Neural cell (in vitro differentiated cells): ENCODE measurements around the gene DZIP1L. TPM values are rescaled to one million over a fixed set of nuclear protein-coding genes. Genes with fewer than 3 reads are reported as not detected.

Experiments used
- H2AFZ ChIP-seq: fragments of 200-600, 300-800 bp; sonication (generic), shearing (Covaris generic); 2 replicates; pipeline ENCODE4 v1.6.0; 2014; ENCODE audit warnings: low read depth, mild to moderate bottlenecking, antibody characterized with exemption, low read length, moderate library complexity
- H3F3A ChIP-seq: fragments of 200-600 bp; shearing (Covaris generic); 2 replicates; pipeline ENCODE4 v1.6.1; 2016; ENCODE audit warnings: mild to moderate bottlenecking, moderate library complexity, mixed read lengths, antibody characterized with exemption, low read length; ENCODE audit not compliant: insufficient read depth, poor library complexity, severe bottlenecking
- H3K27ac ChIP-seq: fragments of 200-600, 300-800 bp; sonication (generic), shearing (Covaris generic); 2 replicates; pipeline ENCODE4 v1.5.1; 2014; ENCODE audit warnings: mild to moderate bottlenecking, low read length, moderate library complexity
- H3K27me3 ChIP-seq: fragments of 300-800, 200-600 bp; sonication (generic), shearing (Covaris generic); 2 replicates; pipeline ENCODE4 v1.6.0; 2014; ENCODE audit warnings: mild to moderate bottlenecking, low read depth, low read length, moderate library complexity; ENCODE audit not compliant: insufficient read depth
- H3K36me3 ChIP-seq: fragments of 300-800, 200-600 bp; sonication (generic), shearing (Covaris generic); 2 replicates; pipeline ENCODE4 v1.5.1; 2014; ENCODE audit warnings: mild to moderate bottlenecking, antibody characterized with exemption, low read length, moderate library complexity; ENCODE audit not compliant: insufficient read depth
- H3K4me2 ChIP-seq: fragments of 300-800, 200-600 bp; sonication (generic), shearing (Covaris generic); 2 replicates; pipeline ENCODE4 v1.6.0; 2014; ENCODE audit warnings: mild to moderate bottlenecking, low read length
- H3K4me3 ChIP-seq: fragments of 300-800, 200-600 bp; sonication (generic), shearing (Covaris generic); 2 replicates; pipeline ENCODE4 v1.5.1; 2014; ENCODE audit warnings: mild to moderate bottlenecking, low read length, moderate library complexity
- H3K79me2 ChIP-seq: fragments of 200-600 bp; shearing (Covaris generic); replicated peaks from 2 replicates; pipeline ENCODE4 v1.6.0; 2014; ENCODE audit warnings: mild to moderate bottlenecking, low read length, moderate library complexity; ENCODE audit not compliant: insufficient read depth
- H3K9ac ChIP-seq: fragments of 300-800, 200-600 bp; sonication (generic), shearing (Covaris generic); 2 replicates; pipeline ENCODE4 v1.6.1; 2016; ENCODE audit warnings: mild to moderate bottlenecking, low read length, mixed read lengths
- H3K9me2 ChIP-seq: fragments of 200-600 bp; shearing (Covaris generic); 2 replicates; pipeline ENCODE4 v1.6.1; 2016; ENCODE audit warnings: mild to moderate bottlenecking, low read length, mixed read lengths; ENCODE audit not compliant: insufficient read depth
- H3K9me3 ChIP-seq: fragments of 200-600, 300-800 bp; sonication (generic), shearing (Covaris generic); 2 replicates; pipeline ENCODE4 v1.6.1; 2016; ENCODE audit warnings: mild to moderate bottlenecking, mixed run types, low read length, moderate library complexity, mixed read lengths
- H4K20me1 ChIP-seq: fragments of 200-600 bp; shearing (Covaris generic); 2 replicates; pipeline ENCODE4 v1.6.1; 2016; ENCODE audit warnings: mild to moderate bottlenecking, mixed run types; ENCODE audit not compliant: insufficient read depth
- CTCF ChIP-seq: fragments of 450-650 bp; IDR thresholded peaks from 2 replicates; pipeline ENCODE4 v1.5.1; 2014; ENCODE audit warnings: antibody characterized with exemption, mild to moderate bottlenecking, moderate library complexity; ENCODE audit not compliant: poor library complexity, severe bottlenecking
- EP300 ChIP-seq: fragments of 450-650 bp; conservative IDR thresholded peaks from 2 replicates; pipeline ENCODE4 v1.6.1; 2014; ENCODE audit warnings: antibody characterized with exemption, mild to moderate bottlenecking, moderate library complexity; ENCODE audit not compliant: poor library complexity, severe bottlenecking
- EZH2 ChIP-seq: fragments of 200-600, 300-800 bp; shearing (Covaris generic), sonication (generic); IDR thresholded peaks from 2 replicates; pipeline ENCODE4 v1.6.1; 2014; ENCODE audit warnings: antibody characterized with exemption, low read length, borderline replicate concordance, mild to moderate bottlenecking; ENCODE audit not compliant: insufficient read depth, poor library complexity, severe bottlenecking
- MXI1 ChIP-seq: fragments of 450-650 bp; conservative IDR thresholded peaks from 2 replicates; pipeline ENCODE4 v1.6.1; 2014; ENCODE audit warnings: antibody characterized with exemption, mild to moderate bottlenecking; ENCODE audit not compliant: poor library complexity, severe bottlenecking
- POLR2AphosphoS5 ChIP-seq: IDR thresholded peaks from 2 replicates; pipeline ENCODE4 v1.6.1; 2012
- RAD21 ChIP-seq: fragments of 450-650 bp; conservative IDR thresholded peaks from 2 replicates; pipeline ENCODE4 v1.6.1; 2014; ENCODE audit warnings: antibody characterized with exemption, mild to moderate bottlenecking, moderate library complexity
- REST ChIP-seq: IDR thresholded peaks from 2 replicates; pipeline ENCODE4 v1.6.1; 2012; ENCODE audit warnings: borderline replicate concordance
- SMC3 ChIP-seq: fragments of 450-650 bp; conservative IDR thresholded peaks from 2 replicates; pipeline ENCODE4 v1.6.1; 2014; ENCODE audit warnings: antibody characterized with exemption, mild to moderate bottlenecking, moderate library complexity; ENCODE audit not compliant: poor library complexity
- TAF1 ChIP-seq: IDR thresholded peaks from 2 replicates; pipeline ENCODE4 v1.6.1; 2012; ENCODE audit warnings: low read depth
- polyA plus RNA-seq: library from polyadenylated mRNA; depleted of rRNA; stranded (reverse); fragments of >200 nt; gene quantifications from 2 replicates; pipeline ENCODE4 v1.2.3, GENCODE V29; 2014

DZIP1L gene
- polyA plus RNA-seq, 1 donor from 2014 or later = 1.7 TPM

GRCh38 chr3:138084196-138084595 lies 31.2 kb downstream of the DZIP1L start:
- TF ChIP-seq REST = no peak
- TF ChIP-seq EZH2 = no peak
- TF ChIP-seq EP300 = no peak
- TF ChIP-seq RAD21 = no peak
- TF ChIP-seq MXI1 = no peak
- TF ChIP-seq SMC3 = no peak
- no peak for TF ChIP-seq TAF1
- no peak for TF ChIP-seq POLR2AphosphoS5
- TF ChIP-seq CTCF = no peak
- H3K79me2 ChIP-seq = no peaks in the 10 kb centered on the region
- no peak overlapping the region for H2AFZ ChIP-seq
- H3K9me3 ChIP-seq = no peaks in the 10 kb centered on the region
- H3K9me2 ChIP-seq = no peaks in the 10 kb centered on the region
- no peaks in the 10 kb centered on the region for H4K20me1 ChIP-seq
- no peaks in the 10 kb centered on the region for H3K36me3 ChIP-seq
- H3K4me3 ChIP-seq = no peak overlapping the region
- no peaks in the 10 kb centered on the region for H3K27me3 ChIP-seq
- H3K27ac ChIP-seq = no peak overlapping the region
- no peaks in the 10 kb centered on the region for H3F3A ChIP-seq
- no peak overlapping the region for H3K9ac ChIP-seq
- no peak overlapping the region for H3K4me2 ChIP-seq

GRCh38 chr3:138082992-138083386 lies 32.4 kb downstream of the DZIP1L start:
- H3K9me2 ChIP-seq = no peaks in the 10 kb centered on the region
- no peaks in the 10 kb centered on the region for H3K36me3 ChIP-seq
- no peak overlapping the region for H3K27ac ChIP-seq
- no peaks in the 10 kb centered on the region for H3K79me2 ChIP-seq
- H3K27me3 ChIP-seq = no peaks in the 10 kb centered on the region
- no peaks in the 10 kb centered on the region for H4K20me1 ChIP-seq
- H3K4me3 ChIP-seq = no peak overlapping the region
- H2AFZ ChIP-seq = no peak overlapping the region
- no peaks in the 10 kb centered on the region for H3K9me3 ChIP-seq
- no peaks in the 10 kb centered on the region for H3F3A ChIP-seq
- no peak overlapping the region for H3K4me2 ChIP-seq
- no peak overlapping the region for H3K9ac ChIP-seq
- TF ChIP-seq MXI1 (no peak), EP300 (no peak), TAF1 (no peak), SMC3 (no peak), CTCF (no peak), REST (no peak)
